Chondrocyte (in vitro differentiated cells): ENCODE data around the gene UQCRC1. TPM values are rescaled to one million over a fixed set of nuclear protein-coding genes. Genes with fewer than 3 reads are reported as not detected.
A peak's percentile ranks its signal among the peaks of the same experiment; 100 is the strongest.

Experiments used
- DNase-seq: peaks from one replicate; pipeline ENCODE4 v3.0.0; 2021; ENCODE audit warnings: mixed read lengths, low spot score
- H3K27ac Mint-ChIP-seq: one replicate; pipeline ENCODE4 v1.8.0; 2021; ENCODE audit warnings: mild to moderate bottlenecking, moderate library complexity, mixed read lengths; ENCODE audit not compliant: unreplicated experiment
- H3K27me3 Mint-ChIP-seq: 2 replicates; pipeline ENCODE4 v1.8.0; 2021; ENCODE audit warnings: low read depth, mixed read lengths
- H3K36me3 Mint-ChIP-seq: 2 replicates; pipeline ENCODE4 v1.8.0; 2021; ENCODE audit warnings: low read depth, mixed read lengths
- H3K4me1 Mint-ChIP-seq: 2 replicates; pipeline ENCODE4 v1.8.0; 2021; ENCODE audit warnings: low read depth, mild to moderate bottlenecking, mixed read lengths
- H3K4me3 Mint-ChIP-seq: one replicate; pipeline ENCODE4 v1.8.0; 2021; ENCODE audit warnings: mild to moderate bottlenecking, moderate library complexity, mixed read lengths; ENCODE audit not compliant: unreplicated experiment
- H3K9me3 Mint-ChIP-seq: 2 replicates; pipeline ENCODE4 v1.8.0; 2021; ENCODE audit warnings: low read depth, mixed read lengths
- total RNA-seq: library from RNA; stranded (reverse); gene quantifications from 3 replicates; pipeline ENCODE4 v1.2.1, GENCODE V29; 2021
- TF ChIP-seq, protein P1 (sequence below): fragments of 200-600 bp; sonication (generic); IDR thresholded peaks from 2 replicates; pipeline ENCODE4 v1.5.0; 2021; ENCODE audit warnings: antibody characterized with exemption, mild to moderate bottlenecking, moderate library complexity

The UQCRC1 gene
- total RNA-seq, 1 donor from 2014 or later = 258 TPM

DNA sequence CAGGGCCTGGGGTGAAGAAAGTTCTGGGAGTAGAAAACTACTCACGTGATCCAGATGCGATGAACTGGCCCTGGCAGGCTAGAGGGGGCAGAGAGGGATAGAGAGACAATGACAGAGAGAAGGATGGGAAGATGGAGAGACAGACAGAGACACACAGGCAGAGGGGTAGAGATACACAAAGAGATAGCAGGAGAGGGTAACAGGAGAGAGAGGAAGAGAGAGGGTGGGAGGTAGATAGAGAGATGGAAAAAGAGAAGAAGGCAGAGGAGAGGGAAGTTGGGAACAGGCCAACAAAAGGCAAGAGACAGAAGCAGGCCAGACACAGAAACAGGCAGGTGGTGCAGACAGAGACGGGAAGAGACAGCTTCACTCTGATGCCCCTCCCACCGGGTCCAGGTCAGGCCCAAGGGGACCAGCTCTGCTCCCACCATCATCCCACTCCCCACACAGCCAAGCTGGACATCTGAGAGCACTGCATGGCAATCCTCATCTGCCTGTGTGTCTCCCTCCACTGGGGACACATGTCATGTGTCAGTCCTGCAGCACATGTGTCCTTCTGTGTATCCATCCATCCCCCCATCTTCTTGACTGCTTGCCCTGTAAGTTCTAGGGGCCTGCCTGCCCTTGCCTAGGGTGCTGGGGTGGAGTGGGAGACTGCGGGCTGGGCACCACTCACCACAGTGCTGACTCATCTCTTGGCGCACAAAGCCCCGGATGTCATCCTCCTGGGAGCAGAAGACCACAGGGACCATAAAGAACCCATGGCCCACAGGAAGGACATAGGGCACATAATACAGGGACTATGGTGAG lies 43.6 kb downstream of the UQCRC1 start:
- H3K4me3 Mint-ChIP-seq = no peak overlapping the region
- H3K36me3 Mint-ChIP-seq = peaks cover 4% of the 10 kb centered on the region
- peaks cover 55% of the 10 kb centered on the region for H3K4me1 Mint-ChIP-seq
- no peaks in the 10 kb centered on the region for H3K27me3 Mint-ChIP-seq
- peak overlapping the region; percentile 92 for H3K27ac Mint-ChIP-seq
- DNase-seq = no peak
- TF ChIP-seq, protein P1, sequence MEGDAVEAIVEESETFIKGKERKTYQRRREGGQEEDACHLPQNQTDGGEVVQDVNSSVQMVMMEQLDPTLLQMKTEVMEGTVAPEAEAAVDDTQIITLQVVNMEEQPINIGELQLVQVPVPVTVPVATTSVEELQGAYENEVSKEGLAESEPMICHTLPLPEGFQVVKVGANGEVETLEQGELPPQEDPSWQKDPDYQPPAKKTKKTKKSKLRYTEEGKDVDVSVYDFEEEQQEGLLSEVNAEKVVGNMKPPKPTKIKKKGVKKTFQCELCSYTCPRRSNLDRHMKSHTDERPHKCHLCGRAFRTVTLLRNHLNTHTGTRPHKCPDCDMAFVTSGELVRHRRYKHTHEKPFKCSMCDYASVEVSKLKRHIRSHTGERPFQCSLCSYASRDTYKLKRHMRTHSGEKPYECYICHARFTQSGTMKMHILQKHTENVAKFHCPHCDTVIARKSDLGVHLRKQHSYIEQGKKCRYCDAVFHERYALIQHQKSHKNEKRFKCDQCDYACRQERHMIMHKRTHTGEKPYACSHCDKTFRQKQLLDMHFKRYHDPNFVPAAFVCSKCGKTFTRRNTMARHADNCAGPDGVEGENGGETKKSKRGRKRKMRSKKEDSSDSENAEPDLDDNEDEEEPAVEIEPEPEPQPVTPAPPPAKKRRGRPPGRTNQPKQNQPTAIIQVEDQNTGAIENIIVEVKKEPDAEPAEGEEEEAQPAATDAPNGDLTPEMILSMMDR = no peak
- no peaks in the 10 kb centered on the region for H3K9me3 Mint-ChIP-seq

GRCh38 chr3:48565186-48565585 lies 44.3 kb downstream of the UQCRC1 start:
- Mint-ChIP-seq H3K4me1 (peaks cover 61% of the 10 kb centered on the region), H3K4me3 (no peak overlapping the region), H3K27ac (peak overlapping the region; percentile 92), H3K9me3 (no peaks in the 10 kb centered on the region), H3K27me3 (no peaks in the 10 kb centered on the region), H3K36me3 (peaks cover 4% of the 10 kb centered on the region)
- DNase-seq = no peak
- TF ChIP-seq, protein P1 = no peak

DNA sequence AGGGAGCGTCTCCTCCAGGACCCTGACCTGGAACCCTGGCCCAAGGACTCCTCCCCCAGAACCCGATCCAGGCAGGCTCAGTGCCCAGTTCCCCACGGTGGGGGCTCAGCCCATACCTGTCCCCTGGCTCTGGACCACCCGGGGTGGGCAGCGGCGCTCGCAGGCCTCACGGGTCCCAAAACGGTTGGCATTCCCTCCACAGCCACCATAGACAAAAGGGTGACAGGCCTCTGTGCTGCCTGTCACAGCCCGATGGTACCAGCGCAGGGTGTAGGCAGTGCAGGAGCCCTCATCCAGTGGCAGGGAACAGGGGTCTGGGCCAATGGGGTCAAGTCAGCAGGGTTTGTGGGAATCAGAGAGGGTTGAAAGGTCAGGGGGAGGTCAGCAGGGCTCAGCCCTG lies 44.8 kb downstream of the UQCRC1 start:
- Mint-ChIP-seq H3K27me3 (no peaks in the 10 kb centered on the region), H3K27ac (peak overlapping the region; percentile 94), H3K9me3 (no peaks in the 10 kb centered on the region), H3K4me3 (no peak overlapping the region), H3K4me1 (peaks cover 66% of the 10 kb centered on the region), H3K36me3 (peaks cover 2% of the 10 kb centered on the region)
- TF ChIP-seq, protein P1 = no peak
- no peak for DNase-seq

GRCh38 chr3:48564022-48564421 lies 45.4 kb downstream of the UQCRC1 start:
- TF ChIP-seq, protein P1 = no peak
- Mint-ChIP-seq H3K27ac (peak overlapping the region; percentile 94), H3K9me3 (no peaks in the 10 kb centered on the region), H3K4me1 (peaks cover 72% of the 10 kb centered on the region), H3K36me3 (peaks cover 2% of the 10 kb centered on the region), H3K4me3 (peak overlapping the region; percentile 13), H3K27me3 (no peaks in the 10 kb centered on the region)
- no peak for DNase-seq

DNA sequence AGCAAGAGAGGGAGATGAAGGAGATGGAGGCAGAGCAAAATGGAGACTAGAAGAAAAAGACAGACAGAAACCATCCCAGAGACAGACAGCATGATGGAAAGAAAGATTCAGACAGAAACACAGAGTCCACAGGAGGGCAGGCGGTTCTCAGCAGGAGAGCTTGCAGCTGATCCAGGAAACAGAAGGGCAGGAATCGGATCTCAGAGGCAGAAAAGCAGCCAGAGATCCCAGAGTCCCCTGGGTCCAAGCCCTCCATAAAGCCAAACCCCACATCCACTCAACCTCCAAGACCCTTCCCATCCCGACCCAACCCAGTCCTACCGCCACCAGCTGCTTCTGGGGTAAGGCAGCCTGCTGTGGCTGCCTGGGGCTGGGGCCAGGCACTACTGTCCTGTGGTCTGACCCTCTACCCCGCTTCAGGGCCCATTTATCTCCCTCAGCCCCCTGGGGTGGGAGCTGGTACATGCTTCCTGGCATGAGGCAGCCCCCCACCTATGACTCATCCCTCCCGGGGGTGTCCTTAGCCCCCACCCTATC lies 46.0 kb downstream of the UQCRC1 start, which contains the start of gene UCN2:
TSS of gene UCN2 (minus strand) at position 400 of the 537 bp plus-strand sequence. CDS start 657 bp downstream, outside the sequence.
- no peaks in the 10 kb centered on the region for H3K27me3 Mint-ChIP-seq
- no peak for DNase-seq
- TF ChIP-seq, protein P1 = peak; percentile 69
- H3K36me3 Mint-ChIP-seq = peaks cover 2% of the 10 kb centered on the region
- no peaks in the 10 kb centered on the region for H3K9me3 Mint-ChIP-seq
- peaks cover 78% of the 10 kb centered on the region for H3K4me1 Mint-ChIP-seq
- H3K4me3 Mint-ChIP-seq = peak within 1 kb of the TSS; percentile 20
- H3K27ac Mint-ChIP-seq = peak within 1 kb of the TSS; percentile 94
